PC-3 (cell line): ENCODE measurements around the gene ZBTB46.

Experiments used
- CTCF ChIP-seq: fragments of 300-600 bp; sonication (generic); conservative IDR thresholded peaks from 2 replicates; pipeline ENCODE4 v1.5.1; 2017; ENCODE audit warnings: antibody characterized with exemption, low read depth, mild to moderate bottlenecking, low read length
- EZH2 ChIP-seq: fragments of 300-600 bp; sonication (generic); IDR thresholded peaks from one replicate; pipeline ENCODE4 v1.6.1; 2017; ENCODE audit warnings: antibody characterized with exemption, mild to moderate bottlenecking, low read length; ENCODE audit not compliant: unreplicated experiment

- TF ChIP-seq CTCF (no peak), EZH2 (no peak)
Observed at GRCh38 chr20:63745961-63746731, 84.9 kb downstream of the ZBTB46 start.
